ENCODE measurements around the gene ARL10.
A peak's percentile ranks its signal among the peaks of the same experiment; 100 is the strongest.

The ARL10 gene, protein sequence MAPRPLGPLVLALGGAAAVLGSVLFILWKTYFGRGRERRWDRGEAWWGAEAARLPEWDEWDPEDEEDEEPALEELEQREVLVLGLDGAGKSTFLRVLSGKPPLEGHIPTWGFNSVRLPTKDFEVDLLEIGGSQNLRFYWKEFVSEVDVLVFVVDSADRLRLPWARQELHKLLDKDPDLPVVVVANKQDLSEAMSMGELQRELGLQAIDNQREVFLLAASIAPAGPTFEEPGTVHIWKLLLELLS
- total RNA-seq, result 7.9 to 12.7 reads per million in 2 donors

DNA sequence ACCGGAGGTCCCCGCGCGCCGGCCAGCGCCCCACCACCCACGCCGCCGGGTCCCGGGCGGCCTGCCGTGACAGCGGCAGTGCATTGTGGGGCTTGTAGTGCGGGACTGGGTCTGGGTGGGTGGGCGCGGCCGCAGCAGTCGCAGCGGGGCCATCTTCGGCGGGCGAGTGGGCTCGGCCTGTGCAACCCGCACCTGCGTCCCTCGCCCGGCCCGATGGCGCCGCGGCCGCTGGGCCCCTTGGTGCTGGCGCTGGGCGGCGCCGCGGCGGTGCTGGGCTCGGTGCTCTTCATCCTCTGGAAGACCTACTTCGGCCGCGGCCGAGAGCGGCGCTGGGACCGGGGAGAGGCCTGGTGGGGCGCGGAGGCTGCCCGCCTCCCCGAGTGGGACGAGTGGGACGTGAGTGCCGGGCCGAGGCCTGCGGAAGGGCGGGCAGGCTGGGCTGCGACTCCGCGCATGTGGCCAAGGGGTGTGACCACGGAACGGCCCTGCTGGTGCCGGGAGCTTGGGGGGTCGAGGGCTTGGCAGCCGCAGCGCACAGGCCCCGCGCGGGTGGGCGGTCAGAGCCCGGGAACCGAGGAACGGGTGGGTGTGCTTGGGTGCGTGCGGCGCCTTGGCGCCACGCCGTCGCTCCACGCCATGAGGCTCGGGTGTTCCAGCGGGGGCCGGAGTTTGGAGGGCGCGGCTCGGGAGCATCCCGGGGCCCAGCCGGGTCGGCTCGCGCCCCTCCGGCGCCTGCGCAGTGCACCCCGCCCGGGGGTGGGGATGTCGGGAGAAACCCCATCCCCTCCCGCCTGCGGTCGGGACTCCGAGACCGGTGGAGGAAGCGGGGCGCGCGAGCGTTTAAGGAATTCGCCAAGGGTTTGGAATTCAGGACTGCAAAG, at the start of gene ARL10:
TSS of gene ARL10 (plus strand) at position 137 of the 881 bp plus-strand sequence. CDS start at position 214, 77 bp downstream.
- DNase-seq, result peak; percentile 21

DNA sequence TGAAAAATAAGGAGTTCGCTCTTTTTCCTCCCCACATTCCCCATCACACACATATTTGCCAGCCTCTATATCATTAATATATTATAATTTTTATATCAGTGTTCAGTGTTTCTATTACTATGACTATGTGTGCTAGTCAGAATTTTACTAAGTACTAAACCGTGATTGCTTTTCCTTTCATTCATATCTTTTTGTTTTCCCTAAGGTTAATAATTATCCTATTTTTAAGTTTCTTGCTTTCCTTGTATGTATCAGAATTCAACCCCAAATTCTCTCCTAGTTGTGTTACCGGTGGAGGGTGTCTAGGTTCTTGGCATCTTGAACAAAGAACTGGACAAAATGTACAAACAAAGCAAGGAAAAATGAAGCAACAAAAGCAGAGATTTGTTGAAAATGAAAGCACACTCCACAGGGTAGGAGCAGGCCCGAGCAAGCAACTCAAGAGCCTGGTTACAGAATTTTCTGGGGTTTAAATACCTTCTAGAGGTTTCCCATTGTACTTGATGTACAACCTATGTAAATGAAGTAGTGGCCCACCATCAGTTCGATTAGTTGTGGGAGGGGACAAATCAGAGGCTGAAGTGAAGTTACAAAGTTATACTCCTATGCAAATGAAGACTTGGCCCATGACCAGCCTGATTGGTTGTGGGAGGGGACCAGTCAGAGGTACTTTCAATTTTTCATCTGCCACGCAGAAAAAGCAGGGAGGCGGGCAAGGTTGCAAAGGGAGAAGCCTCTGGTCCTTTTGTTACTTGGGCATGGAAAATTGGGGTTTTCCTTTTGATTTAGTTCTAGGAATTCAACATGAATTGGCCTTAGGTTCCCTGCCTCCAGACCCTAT, 47.5 kb upstream of the ARL10 start:
- no peak for DNase-seq

DNA sequence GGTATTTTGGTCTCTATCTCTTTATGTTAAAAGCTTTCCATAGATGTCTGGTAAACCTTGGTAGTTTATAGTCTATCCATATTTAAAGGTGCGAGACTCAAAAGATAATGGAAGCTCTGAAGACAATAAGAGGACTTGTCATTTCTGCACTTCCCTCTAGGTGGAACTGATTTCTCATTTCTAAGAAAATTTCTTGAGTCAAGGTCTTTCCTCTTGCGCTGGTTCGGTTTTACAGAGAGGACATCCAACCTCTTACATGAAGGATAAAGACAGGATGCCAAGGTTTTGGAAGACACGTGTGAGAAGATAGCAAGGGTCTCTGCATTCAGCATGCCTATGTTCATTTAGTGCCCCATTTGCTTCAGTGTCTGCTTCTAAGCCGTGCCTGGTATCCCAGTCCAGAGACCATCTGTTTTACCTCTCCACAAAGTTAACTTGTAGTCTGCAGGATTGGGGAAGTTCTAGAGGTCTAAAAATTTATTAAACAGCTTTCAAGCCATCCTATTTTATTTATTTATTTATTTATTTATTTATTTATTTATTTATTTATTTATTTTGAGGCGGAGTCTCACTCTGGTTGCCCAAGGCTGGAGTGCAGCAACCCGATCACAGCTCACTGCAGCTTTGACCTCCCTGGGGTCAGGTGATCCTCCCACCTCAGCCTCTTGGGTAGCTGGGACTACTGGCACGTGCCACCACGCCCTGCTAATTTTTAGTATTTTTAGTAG, 45.3 kb upstream of the ARL10 start:
- no peak for DNase-seq

DNA sequence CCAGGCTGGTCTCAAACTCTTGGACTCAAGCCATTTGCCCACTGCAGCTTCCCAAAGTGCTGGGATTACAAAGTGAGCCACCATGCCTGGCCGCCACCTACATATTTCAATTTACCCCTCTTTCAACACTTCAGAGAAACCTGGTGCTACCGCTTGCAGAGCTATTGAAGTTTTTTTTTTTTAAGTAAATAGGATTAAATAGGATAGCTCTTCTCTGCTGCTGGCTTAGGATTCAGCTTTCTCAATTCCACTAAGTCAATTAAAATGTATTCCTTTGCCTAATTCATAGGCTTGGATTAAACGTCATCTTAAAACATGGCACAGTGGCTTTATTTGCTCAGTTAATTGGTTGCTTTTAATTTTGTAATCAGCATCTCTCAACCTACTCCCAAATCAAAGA, 44.7 kb upstream of the ARL10 start:
- DNase-seq, result no peak

DNA sequence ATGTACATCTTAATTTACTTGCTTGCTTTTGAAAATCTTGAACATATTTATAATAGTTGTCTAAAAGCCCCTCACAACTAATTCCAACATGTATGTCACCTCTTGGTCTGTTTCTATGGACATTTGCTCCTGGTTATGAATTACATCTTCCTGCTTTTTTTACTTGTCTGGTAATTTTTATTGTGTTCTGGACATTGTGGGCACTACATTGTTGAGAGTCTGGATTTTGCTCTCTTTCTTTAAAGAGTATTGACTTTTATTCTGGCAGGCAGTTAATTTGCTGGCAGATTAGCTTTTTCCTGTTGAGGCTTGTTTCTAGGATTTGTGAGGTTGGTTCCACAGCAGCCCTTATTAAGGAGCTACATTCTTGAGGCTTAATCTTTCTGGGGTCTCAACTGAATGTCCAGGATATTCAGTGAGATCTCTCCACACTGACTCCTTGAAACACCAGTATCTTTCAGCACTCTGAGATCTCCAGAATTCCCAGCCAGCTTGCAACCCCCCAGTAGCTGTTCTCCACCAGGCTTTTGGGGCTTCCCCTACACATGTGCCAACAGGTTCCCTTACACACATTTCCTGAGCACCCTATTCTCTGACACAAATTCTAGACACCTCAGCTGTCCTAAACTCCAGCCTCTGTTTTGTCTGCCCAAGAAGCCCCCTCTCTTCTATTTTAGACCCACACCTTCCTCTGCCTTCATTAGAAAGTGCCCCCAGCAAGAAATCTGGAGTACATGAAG, 31.1 kb upstream of the ARL10 start:
- DNase-seq, result no peak

DNA sequence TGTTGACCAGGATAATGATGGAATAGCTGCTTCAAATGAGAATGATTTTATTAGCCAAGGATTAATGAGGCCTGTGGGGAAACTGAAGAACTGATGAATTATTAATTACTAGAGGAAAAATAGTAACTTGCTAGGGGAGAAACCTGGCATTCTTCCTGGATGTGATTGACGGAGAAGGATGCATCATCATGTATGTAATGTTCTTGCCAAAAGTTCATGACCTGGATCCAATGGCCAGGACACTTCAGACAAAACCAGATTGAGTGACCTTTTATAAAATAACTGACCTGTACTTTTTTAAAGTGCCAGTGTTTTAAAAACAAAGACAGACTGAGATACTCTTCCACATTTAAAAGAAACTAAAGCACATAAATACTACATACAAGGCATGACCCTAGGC, 27.4 kb upstream of the ARL10 start:
- no peak for DNase-seq

DNA sequence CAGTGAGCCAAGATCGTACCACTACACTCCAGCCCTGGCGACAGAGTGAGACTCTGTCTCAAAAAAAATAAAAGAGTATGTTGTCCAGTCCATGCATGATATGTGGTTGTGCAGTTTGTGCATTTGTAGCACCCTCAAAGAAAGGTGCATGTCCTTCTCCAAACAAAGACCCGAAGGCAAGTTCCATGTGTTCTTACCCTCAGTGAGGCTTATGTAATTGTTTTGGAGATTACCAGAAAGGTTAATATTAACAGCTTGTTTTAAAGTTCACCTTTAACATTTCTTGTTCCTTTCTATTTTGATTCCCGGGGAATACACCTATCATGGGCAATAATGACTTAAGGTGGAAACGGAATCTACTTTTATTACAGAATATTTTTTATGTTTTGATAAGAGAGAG, 26.0 kb upstream of the ARL10 start:
- DNase-seq, result no peak

DNA sequence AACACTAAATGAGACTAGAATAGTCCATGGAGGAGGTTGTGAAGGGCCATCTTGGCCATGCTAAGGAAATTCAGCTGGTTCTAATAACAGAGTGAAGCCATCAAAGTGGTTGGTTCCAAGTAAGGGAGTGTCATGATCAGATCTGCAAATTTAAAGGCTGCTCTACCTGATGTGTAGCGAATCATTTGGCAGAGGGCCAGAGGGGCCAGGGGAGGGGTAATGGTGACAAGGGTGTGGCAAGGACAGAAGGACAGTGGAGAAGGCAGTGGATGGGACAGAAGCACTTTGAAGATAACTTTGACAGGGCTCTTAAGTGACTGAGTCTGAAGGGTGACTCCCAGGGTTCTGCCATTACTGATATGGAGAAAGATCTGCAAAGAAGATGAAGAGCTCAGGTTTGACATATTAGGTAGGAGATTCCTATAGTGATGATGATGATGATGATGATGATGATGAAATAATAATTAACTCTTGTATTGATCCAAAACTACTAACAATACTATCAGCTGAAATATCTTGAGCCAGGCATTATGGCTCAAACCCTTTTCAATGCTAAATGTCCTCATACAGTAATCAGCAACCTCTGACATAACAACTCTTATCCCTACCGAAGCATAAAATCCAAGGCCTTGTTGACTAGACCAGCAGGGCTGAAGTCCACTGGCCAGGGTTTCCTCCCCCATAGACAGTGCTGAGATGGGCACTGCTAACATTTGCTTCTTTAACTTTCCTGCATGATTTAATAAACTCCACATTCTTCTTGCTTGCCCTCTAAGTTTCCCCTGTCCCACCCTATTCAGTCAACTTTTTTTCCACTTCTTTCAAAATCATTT, 23.7 kb upstream of the ARL10 start:
- DNase-seq, result no peak

DNA sequence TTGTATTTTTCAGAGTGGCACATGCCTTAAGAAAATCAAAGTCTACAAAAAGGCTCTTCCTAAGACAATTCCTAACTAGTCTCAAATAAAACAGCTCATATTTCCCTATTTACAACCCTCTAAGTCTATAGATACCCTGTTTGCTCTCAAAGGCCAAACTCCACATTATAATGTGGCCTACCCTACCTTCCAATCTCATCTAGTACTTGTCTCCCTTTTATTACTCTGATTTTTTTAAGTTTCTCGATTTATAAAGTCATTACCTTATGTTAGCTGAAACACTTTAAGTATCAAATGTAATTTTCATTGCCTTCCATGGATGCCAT, 23.2 kb upstream of the ARL10 start:
- DNase-seq, result no peak

DNA sequence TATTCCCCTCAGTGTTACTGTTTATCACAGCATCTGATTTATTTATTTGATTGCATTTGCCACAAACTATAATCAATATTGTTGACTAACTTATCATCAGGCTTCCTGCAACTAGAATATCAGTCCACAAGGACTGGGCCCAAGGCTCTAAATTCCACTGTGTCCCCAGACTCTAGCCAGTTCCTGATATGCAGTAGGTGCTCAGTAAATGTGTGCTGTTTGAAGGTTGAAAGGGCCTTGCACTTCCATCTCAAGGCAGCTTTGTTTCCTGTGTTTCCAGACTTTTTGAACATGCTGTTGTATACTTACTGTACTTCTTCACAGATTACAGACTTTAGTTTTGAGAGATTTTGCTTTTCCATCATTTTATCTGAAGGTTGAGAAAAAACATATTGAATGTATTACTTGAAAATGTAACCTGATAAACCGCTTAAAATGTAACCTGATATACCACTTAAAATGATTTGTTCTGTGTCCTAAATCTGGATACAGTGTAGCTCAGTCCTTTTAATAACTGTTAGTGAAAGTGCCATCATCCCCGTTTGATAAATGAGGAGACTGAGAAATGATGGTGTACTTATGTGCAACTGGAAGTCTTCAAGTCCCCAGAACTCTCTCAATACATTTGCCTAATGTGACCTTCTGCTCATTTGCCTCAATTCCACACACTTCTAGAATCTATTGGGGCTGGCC, 22.4 kb upstream of the ARL10 start:
- DNase-seq, result no peak

DNA sequence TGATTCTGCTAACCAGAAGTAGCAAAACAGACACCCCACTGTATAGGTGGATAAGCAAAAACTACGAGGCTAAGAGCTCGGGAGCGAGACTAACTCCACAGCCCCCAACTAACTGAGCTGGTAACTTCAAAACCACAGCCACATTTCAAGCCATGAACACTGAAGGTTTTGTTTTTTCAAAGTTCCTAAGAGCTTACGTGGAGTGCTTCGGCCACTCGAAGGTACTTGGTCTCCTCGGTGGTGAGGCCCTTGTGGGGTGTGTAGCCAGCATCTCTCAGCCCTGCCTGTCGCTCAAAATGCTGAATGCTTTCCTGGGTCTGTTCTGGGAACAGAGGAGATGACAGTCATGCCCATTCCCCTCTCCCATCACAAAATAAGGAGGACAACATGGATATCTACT, 14.9 kb upstream of the ARL10 start:
- DNase-seq, result no peak

DNA sequence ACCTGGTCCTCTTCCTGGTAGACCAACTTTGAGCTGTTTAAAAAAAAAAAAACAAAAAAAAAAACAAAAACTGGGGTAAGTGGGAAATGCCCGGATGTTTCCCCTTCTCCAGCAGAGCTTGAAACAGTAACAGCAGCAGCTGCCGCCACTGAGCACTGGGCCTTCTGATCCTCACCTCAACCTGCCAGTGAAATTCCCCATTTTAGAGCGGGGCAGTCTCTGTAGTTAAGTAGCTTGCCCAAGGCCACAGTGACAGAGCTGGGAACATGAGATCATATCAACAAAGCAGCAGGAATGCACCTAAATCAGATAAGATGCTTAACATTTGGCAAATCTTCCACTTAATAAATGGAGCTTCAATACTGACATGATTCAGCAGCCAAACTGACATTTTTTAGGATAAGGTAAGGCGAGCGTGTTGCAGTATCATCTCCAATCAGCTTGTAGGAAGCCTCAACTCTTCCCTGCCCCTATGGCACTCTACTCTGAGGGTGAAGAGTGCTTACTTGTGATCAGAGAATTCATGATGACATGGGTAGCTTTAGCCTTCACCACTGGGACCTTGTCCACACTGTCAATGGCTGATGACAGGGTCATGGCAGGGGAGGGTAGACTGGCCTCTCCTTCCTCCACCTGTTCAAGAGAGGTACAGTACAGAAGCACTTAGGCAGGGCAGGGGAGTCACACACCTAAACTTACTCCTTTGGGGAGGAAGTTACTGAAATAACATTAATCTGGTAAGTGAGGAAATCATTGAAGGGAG, 13.0 kb upstream of the ARL10 start:
- no peak for DNase-seq

DNA sequence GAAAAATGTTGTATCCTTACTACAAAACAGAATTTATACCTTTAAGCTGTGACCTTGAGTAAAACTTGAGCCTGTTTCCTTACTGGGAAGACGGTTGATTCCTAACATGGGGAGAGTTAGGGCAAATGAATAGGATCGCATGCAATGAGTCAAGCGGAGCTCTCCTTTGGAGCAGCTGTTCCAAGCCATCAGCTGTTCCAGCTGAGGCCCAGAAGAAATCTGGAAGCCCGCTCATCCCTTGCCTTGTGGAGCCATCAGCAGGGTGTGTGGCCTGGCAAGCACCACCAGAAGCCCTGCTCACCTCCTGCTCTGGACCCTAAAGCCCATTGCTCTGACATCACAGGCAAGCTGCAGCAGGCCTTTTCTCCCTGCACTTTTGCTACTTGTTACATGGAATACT, 11.8 kb upstream of the ARL10 start:
- no peak for DNase-seq

DNA sequence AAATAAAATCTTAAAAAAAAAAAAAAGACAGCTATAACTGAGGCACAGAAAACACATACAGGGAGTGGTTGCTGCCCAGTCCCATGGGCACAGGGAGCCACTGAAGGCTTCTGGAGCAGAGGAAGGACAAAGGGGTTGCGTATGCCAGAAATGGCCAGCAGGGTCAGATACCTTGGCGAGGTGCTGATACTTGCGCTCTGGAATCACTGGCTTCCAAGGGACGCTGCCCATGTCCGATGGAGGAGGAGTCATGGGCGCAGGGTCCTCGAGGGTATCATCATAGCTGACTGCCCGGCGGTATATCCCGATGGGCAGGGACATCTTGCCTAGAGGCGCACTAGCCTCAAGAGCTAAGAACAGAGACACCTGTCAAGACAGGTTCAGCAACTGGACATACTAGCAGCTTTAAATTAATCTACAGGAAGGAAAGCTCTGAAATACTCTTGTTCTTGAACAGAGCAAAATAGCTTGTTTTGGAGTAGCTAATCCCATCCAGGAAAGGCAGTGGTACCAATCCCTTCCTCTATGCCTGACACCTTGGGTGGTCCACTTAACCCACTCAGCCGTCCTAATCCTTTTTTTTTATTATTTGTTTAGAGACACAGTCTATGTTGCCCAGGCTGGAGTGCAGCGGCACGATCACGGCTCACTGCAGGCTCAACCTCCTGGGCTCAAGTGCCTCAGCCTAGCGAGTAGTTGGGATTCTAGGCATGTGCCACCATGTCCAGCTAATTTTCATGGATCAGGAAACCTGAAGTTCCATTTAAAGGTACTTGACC, 9.7 kb upstream of the ARL10 start:
- no peak for DNase-seq

DNA sequence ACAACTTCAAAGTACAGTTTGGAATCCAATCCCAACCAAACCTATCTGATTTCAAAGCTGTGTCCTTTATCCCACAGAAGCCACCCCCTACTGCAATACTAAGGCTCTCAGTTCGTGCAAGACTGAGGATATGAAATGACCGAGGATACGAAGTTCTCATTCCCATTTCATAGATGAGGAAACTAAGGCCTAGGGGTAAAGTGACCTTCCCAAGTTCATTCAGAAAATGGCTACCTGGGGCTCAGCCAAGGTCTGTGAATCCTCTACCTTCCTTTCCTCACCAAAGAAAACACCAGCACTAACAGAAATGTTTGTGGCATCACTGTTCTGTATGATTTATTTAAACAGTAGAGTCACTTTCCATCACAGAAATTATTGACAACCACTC, 9.1 kb upstream of the ARL10 start:
- no peak for DNase-seq

DNA sequence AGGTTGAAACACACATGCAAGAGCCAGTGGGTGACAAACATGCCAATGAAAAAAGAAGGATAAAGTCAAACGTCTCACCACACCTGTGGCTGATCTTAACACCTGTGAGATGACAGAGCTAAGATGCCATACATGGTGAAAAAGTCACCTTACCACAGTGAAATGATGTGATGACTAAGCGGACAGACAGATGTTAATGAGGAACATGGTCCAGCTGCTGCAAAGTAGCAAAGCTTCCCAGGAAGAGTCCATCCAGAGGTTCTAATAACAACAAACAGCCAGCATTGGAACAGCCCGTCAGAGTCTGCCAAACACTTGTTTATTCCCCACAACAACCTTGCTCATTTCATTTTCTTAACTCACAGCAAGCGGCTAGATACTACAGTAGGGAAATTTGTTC, 5.6 kb upstream of the ARL10 start:
- no peak for DNase-seq

DNA sequence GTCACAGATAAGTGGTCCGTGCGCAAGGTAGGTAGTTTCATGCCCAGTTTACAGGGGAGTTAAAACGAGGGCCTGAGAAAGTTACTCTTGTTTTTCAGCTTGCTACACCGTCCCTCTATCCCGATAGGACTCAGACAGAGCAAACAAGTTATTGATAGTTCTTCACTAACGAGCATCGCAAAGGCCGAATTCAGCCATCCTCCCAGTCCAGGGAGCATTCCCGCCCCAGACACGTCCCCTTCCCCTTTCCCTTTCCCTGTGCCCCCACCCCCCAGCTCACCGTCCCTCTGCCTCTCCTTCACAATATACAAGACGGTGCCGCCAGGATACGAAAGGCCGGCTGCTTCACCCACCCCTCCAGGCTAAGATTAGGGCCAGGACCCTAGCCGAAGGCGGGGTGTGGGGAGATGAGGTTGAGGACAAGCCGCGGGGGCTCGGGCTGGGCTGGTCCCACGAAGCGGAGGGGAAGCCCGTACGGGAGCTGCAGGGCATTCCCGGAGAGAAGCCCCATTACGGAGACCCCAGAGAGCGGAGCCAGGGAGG, 4.3 kb upstream of the ARL10 start:
- no peak for DNase-seq

DNA sequence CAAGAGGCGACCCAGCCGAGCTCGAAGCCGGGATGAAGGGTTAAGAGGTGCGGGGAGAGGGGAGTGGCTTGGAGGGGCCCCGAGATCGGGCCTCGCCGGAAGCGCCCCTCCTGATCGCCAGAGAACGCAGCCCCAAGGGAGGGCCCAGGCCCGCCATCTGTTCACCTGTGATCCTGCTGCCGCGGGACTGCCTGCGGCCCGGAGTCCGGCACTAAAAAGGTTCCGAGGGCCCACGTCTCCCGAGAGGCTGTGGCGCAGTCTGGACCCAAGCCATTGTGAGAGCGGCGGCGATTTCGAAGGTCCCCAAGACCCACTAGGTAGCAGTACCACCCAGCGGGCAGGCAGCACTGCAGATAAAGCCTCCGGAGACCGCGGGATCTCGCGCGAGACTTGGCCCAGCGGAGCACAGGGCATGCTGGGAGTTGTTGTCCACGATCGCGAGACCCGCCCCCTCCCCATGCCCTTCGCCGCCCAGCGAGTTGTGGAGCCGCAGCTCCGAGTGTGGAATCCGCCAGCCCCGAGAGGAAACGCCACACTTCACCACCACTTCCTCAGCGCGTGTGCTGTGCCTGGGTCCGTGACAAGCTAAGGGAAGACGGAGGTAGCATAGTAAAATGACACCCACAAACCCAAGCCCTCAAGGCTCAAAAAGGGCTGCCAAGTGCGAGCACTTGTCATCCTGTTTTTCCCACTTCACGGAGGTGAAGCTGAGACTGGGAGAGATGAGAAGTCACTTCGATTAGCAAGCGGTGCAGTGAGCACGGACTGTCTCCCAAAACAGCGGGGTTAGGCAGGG, 3.7 kb upstream of the ARL10 start, which contains the start of gene KIAA1191:
TSS of gene KIAA1191 (minus strand) at position 328 of the 796 bp plus-strand sequence. CDS start 2,256 bp downstream, outside the sequence.
- peak; percentile 93 for DNase-seq
